Osteocyte (in vitro differentiated cells): ENCODE data around the gene HTT-AS. TPM values are rescaled to one million over a fixed set of nuclear protein-coding genes. Genes with fewer than 3 reads are reported as not detected.

Experiments used
- DNase-seq: peaks from one replicate; pipeline ENCODE4 v3.0.0; 2021; ENCODE audit warnings: mixed read lengths; ENCODE audit not compliant: unreplicated experiment; ENCODE audit errors: extremely low spot score
- H3K27ac Mint-ChIP-seq: one replicate; pipeline ENCODE4 v1.8.0; 2021; ENCODE audit warnings: mild to moderate bottlenecking, mixed read lengths; ENCODE audit not compliant: unreplicated experiment
- H3K27me3 Mint-ChIP-seq: one replicate; pipeline ENCODE4 v1.8.0; 2021; ENCODE audit warnings: mixed read lengths; ENCODE audit not compliant: unreplicated experiment
- H3K36me3 Mint-ChIP-seq: one replicate; pipeline ENCODE4 v1.8.0; 2021; ENCODE audit warnings: mixed read lengths; ENCODE audit not compliant: unreplicated experiment
- H3K4me1 Mint-ChIP-seq: one replicate; pipeline ENCODE4 v1.8.0; 2021; ENCODE audit warnings: mixed read lengths; ENCODE audit not compliant: unreplicated experiment
- H3K4me3 Mint-ChIP-seq: one replicate; pipeline ENCODE4 v1.8.0; 2021; ENCODE audit warnings: mild to moderate bottlenecking, moderate library complexity, mixed read lengths; ENCODE audit not compliant: unreplicated experiment
- H3K9me3 Mint-ChIP-seq: one replicate; pipeline ENCODE4 v1.8.0; 2021; ENCODE audit warnings: mixed read lengths; ENCODE audit not compliant: unreplicated experiment
- CTCF ChIP-seq: fragments of 200-600 bp; sonication (generic); IDR thresholded peaks from 2 replicates; pipeline ENCODE4 v1.5.0; 2021; ENCODE audit warnings: antibody characterized with exemption, mild to moderate bottlenecking, moderate library complexity
- total RNA-seq: library from RNA; stranded (reverse); gene quantifications from 2 replicates; pipeline ENCODE4 v1.2.1, GENCODE V29; 2021

HTT-AS gene
- total RNA-seq, 1 donor from 2014 or later = not detected

DNA sequence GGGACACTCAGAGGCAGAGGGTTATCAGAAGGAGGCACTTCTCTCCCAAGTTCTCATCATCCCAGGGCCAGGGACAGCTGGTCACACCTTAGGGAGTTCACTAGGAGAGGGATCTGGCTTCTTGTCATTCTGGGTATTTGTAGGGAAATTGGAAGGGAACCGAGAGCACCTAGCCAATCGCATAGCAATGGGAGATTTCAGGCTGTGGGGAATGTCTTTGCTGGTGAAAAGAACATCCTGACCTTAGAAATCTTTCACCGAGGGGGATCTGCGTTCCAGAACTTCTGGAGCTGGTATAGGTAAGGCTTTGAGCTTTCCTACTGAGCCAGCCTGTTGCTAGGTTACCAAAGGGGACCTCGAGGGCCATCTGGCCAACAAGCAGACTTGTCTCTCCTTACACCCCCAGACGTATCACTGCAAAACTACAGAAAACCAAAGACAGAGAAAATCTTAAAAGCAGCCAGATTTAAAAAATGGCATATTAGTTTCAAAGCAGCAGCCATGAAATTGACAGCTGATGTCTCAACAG, 6.8 kb downstream of the HTT-AS start:
- Mint-ChIP-seq H3K4me1 (no peaks in the 10 kb centered on the region), H3K27ac (no peak overlapping the region), H3K36me3 (no peaks in the 10 kb centered on the region), H3K27me3 (peaks cover 23% of the 10 kb centered on the region), H3K4me3 (no peak overlapping the region), H3K9me3 (no peaks in the 10 kb centered on the region)
- TF ChIP-seq CTCF = no peak
- DNase-seq = peak; percentile 54

GRCh38 chr4:3066836-3067400, 7.4 kb downstream of the HTT-AS start:
- Mint-ChIP-seq H3K4me1 (no peaks in the 10 kb centered on the region), H3K36me3 (no peaks in the 10 kb centered on the region), H3K4me3 (no peak overlapping the region), H3K27ac (no peak overlapping the region), H3K9me3 (no peaks in the 10 kb centered on the region), H3K27me3 (peaks cover 27% of the 10 kb centered on the region)
- no peak for DNase-seq
- TF ChIP-seq CTCF = no peak

GRCh38 chr4:3065551-3065950, 8.8 kb downstream of the HTT-AS start:
- no peaks in the 10 kb centered on the region for H3K9me3 Mint-ChIP-seq
- TF ChIP-seq CTCF = no peak
- no peak overlapping the region for H3K27ac Mint-ChIP-seq
- H3K4me3 Mint-ChIP-seq = no peak overlapping the region
- peaks cover 27% of the 10 kb centered on the region for H3K27me3 Mint-ChIP-seq
- no peaks in the 10 kb centered on the region for H3K4me1 Mint-ChIP-seq
- no peak for DNase-seq
- no peaks in the 10 kb centered on the region for H3K36me3 Mint-ChIP-seq

GRCh38 chr4:3062471-3062870, 11.9 kb downstream of the HTT-AS start:
- H3K4me1 Mint-ChIP-seq = no peaks in the 10 kb centered on the region
- no peak for TF ChIP-seq CTCF
- no peak overlapping the region for H3K4me3 Mint-ChIP-seq
- no peak overlapping the region for H3K27ac Mint-ChIP-seq
- DNase-seq = no peak
- H3K9me3 Mint-ChIP-seq = no peaks in the 10 kb centered on the region
- no peaks in the 10 kb centered on the region for H3K36me3 Mint-ChIP-seq
- peaks cover 34% of the 10 kb centered on the region for H3K27me3 Mint-ChIP-seq

DNA sequence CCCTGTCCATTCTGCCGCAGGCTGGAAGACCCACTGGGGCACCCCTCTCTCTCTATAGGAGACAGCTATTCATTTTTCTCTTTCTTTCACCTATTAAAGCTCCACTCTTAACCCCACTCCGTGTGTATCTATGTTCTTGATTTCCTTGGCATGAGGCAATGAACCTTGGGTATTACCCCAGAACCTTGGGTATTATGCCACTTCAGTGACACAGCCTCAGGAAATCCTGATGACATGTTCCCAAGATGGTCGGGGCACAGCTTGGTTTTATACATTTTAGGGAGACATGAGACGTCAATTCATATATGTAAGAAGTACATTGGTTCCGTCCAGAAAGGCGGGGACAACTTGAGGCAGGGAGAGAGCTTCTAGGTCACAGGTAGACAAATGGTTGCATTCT, 13.4 kb downstream of the HTT-AS start:
- H3K9me3 Mint-ChIP-seq = peaks cover 3% of the 10 kb centered on the region
- no peaks in the 10 kb centered on the region for H3K4me1 Mint-ChIP-seq
- no peak for DNase-seq
- peaks cover 26% of the 10 kb centered on the region for H3K27me3 Mint-ChIP-seq
- H3K36me3 Mint-ChIP-seq = no peaks in the 10 kb centered on the region
- H3K4me3 Mint-ChIP-seq = no peak overlapping the region
- no peak overlapping the region for H3K27ac Mint-ChIP-seq
- no peak for TF ChIP-seq CTCF
